NT2/D1 (cell line): ENCODE measurements around the gene TMEM119.

ENCODE experiments used
- YY1 ChIP-seq: IDR thresholded peaks from 2 replicates; pipeline ENCODE4 v1.6.1; 2011; ENCODE audit not compliant: insufficient read length, insufficient read depth
- ZNF274 ChIP-seq: IDR thresholded peaks from 2 replicates; pipeline ENCODE4 v1.6.1; 2011; ENCODE audit warnings: mild to moderate bottlenecking, low read depth, low read length

DNA sequence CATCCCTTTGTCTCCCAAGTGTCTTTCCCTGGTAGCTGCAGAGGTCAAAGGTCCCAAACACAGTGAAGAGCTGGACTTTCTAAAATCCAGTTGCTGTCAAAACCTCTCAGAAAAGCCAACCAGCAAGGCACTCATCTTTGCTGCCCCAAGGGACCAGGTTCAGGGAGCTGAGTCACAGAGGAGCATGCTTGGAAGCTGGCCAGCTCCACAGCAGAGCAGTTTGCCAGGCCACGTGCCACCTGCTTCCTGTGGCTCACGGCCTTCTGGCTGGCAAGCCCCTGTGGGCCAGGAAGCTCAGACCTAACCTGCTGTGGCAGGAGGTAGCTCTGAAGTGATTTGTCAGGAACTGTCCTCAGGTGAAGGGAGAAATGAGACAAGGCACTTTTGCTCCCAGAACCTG, 31.9 kb downstream of the TMEM119 start:
- TF ChIP-seq YY1, result no peak
- TF ChIP-seq ZNF274, result no peak
